Tibial nerve (tissue), 4 donors: Measurements from ENCODE around the gene GRM3. TPM values are rescaled to one million over a fixed set of nuclear protein-coding genes. Genes with fewer than 3 reads are reported as not detected.
A peak's percentile ranks its signal among the peaks of the same experiment; 100 is the strongest.

Source experiments
- DNase-seq, 2 donors: peaks; one replicate each; pipeline ENCODE4 v3.0.0-alpha.2; 2019; ENCODE audit warnings: low spot score in 2 of 2
- H3K27ac ChIP-seq, 4 donors: fragments of 200-600 bp; sonication (generic) in 3 of 4; one replicate each; pipeline ENCODE4 v1.5.1; 2017 to 2019; ENCODE audit warnings: mild to moderate bottlenecking in 1 of 4
- H3K27me3 ChIP-seq, 2 donors: fragments of 200-600 bp; sonication (generic) in 1 of 2; one replicate each; pipeline versions ENCODE4 v1.5.1 to v1.6.0; 2017 to 2019
- H3K36me3 ChIP-seq, 3 donors: fragments of 200-600 bp; sonication (generic); one replicate each; pipeline ENCODE4 v1.5.1; 2018 to 2019
- H3K4me1 ChIP-seq, 4 donors: fragments of 200-600 bp; sonication (generic) in 3 of 4; one replicate each; pipeline ENCODE4 v1.5.1; 2017 to 2019
- H3K4me3 ChIP-seq, 4 donors: fragments of 200-600 bp; sonication (generic) in 3 of 4; one replicate each; pipeline ENCODE4 v1.5.1; 2017 to 2019; ENCODE audit warnings: mild to moderate bottlenecking in 1 of 4, moderate library complexity in 1 of 4
- H3K9me3 ChIP-seq, 4 donors: fragments of 200-600 bp; sonication (generic) in 3 of 4; one replicate each; pipeline ENCODE4 v1.5.1; 2017 to 2019
- CTCF ChIP-seq, 5 experiments: fragments of 200-600 bp in 3 of 5; fragments of 450-650 bp in 2 of 5; sonication (generic) in 3 of 5; IDR thresholded peaks; one replicate each; pipeline ENCODE4 v1.5.1; 2016 to 2019; ENCODE audit warnings: antibody characterized with exemption in 5 of 5, mild to moderate bottlenecking in 3 of 5, moderate library complexity in 2 of 5
- EP300 ChIP-seq, 2 donors: sonication (generic); formaldehyde crosslinking; IDR thresholded peaks; one replicate each; pipeline ENCODE4 v1.6.1; 2017; ENCODE audit warnings: antibody characterized with exemption in 2 of 2, mild to moderate bottlenecking in 1 of 2
- POLR2A ChIP-seq, 2 donors: fragments of 450-650 bp; IDR thresholded peaks; one replicate each; pipeline ENCODE4 v1.6.1; 2017; ENCODE audit warnings: antibody characterized with exemption in 2 of 2, mild to moderate bottlenecking in 2 of 2, moderate library complexity in 2 of 2
- WGBS, 2 donors: methylation state at CpG; one replicate each; pipeline ENCODE4 v1.1.5; 2018; 5-methylcytosine and 5-hydroxymethylcytosine counted together
- total RNA-seq, 4 donors: library from RNA; depleted of rRNA; stranded (reverse); fragments of >200 nt; gene quantifications; one replicate each; pipeline ENCODE4 v1.1.0, GENCODE V29; 2016

The GRM3 gene
- total RNA-seq, 4 donors from 2014 or later = not detected

- Histone ChIP-seq H3K4me1 (no peaks in the 10 kb centered on the region), H3K27ac (no peak overlapping the region), H3K36me3 (no peaks in the 10 kb centered on the region), H3K9me3 (no peaks in the 10 kb centered on the region), H3K27me3 (no peaks in the 10 kb centered on the region), H3K4me3 (no peak overlapping the region)
- DNase-seq = no peak
- TF ChIP-seq POLR2A (IDR thresholded peaks at IDR 0.05) = no peak
- TF ChIP-seq EP300 (IDR thresholded peaks at IDR 0.05) = no peak
- TF ChIP-seq CTCF (IDR thresholded peaks at IDR 0.05) = no peak
- WGBS, 2 donors = 86 to 88% methylated on average over 2 of the region's 2 CpGs
Measured at GRCh38 chr7:86884152-86884551, 240.4 kb downstream of the GRM3 start.

- no peaks in the 10 kb centered on the region for H3K27me3 ChIP-seq
- H3K36me3 ChIP-seq = peaks cover 0 to 6% (median 0%) of the 10 kb centered on the region in 3 donors
- no peaks in the 10 kb centered on the region for H3K4me1 ChIP-seq
- 87 to 91% methylated on average over 3 of the region's 3 CpGs for WGBS, 2 donors
- DNase-seq = no peak
- H3K27ac ChIP-seq = no peak overlapping the region
- H3K9me3 ChIP-seq = no peaks in the 10 kb centered on the region
- TF ChIP-seq CTCF (IDR thresholded peaks at IDR 0.05) (no peak), POLR2A (IDR thresholded peaks at IDR 0.05) (no peak), EP300 (IDR thresholded peaks at IDR 0.05) (no peak)
- no peak overlapping the region for H3K4me3 ChIP-seq
Measured at GRCh38 chr7:86889501-86889900, 245.8 kb downstream of the GRM3 start.

GRCh38 chr7:86898171-86898570 is 254.5 kb downstream of the GRM3 start:
- no peaks in the 10 kb centered on the region for H3K4me1 ChIP-seq
- no peak for DNase-seq
- H3K36me3 ChIP-seq = no peaks in the 10 kb centered on the region
- TF ChIP-seq CTCF (IDR thresholded peaks at IDR 0.05) = no peak
- TF ChIP-seq EP300 (IDR thresholded peaks at IDR 0.05) = no peak
- TF ChIP-seq POLR2A (IDR thresholded peaks at IDR 0.05) = no peak
- H3K9me3 ChIP-seq = no peaks in the 10 kb centered on the region
- WGBS, 2 donors = 93% methylated on average over 2 of the region's 2 CpGs
- H3K4me3 ChIP-seq = no peak overlapping the region
- no peak overlapping the region for H3K27ac ChIP-seq
- no peaks in the 10 kb centered on the region for H3K27me3 ChIP-seq

- no peaks in the 10 kb centered on the region for H3K27me3 ChIP-seq
- no peaks in the 10 kb centered on the region for H3K4me1 ChIP-seq
- TF ChIP-seq CTCF (IDR thresholded peaks at IDR 0.05) = no peak
- no peak for TF ChIP-seq EP300 (IDR thresholded peaks at IDR 0.05)
- TF ChIP-seq POLR2A (IDR thresholded peaks at IDR 0.05) = no peak
- H3K4me3 ChIP-seq = no peak overlapping the region
- DNase-seq = no peak
- no peaks in the 10 kb centered on the region for H3K9me3 ChIP-seq
- H3K27ac ChIP-seq = no peak overlapping the region
- H3K36me3 ChIP-seq = no peaks in the 10 kb centered on the region
Measured at GRCh38 chr7:86900886-86901285, 257.2 kb downstream of the GRM3 start.

GRCh38 chr7:86904949-86905834 is 261.5 kb downstream of the GRM3 start:
- Histone ChIP-seq H3K36me3 (no peaks in the 10 kb centered on the region), H3K27me3 (no peaks in the 10 kb centered on the region), H3K4me1 (no peaks in the 10 kb centered on the region), H3K27ac (no peak overlapping the region), H3K9me3 (no peaks in the 10 kb centered on the region), H3K4me3 (no peak overlapping the region)
- peak in 1 of 2 donors; percentile 22 for DNase-seq
- TF ChIP-seq CTCF (IDR thresholded peaks at IDR 0.05) (peak; percentile 18 to 41 (median 23)), POLR2A (IDR thresholded peaks at IDR 0.05) (no peak)
- WGBS, 2 donors = 27% methylated on average over 3 of the region's 3 CpGs
